Measurements from ENCODE around the gene BMP2K.

Gene BMP2K

DNA sequence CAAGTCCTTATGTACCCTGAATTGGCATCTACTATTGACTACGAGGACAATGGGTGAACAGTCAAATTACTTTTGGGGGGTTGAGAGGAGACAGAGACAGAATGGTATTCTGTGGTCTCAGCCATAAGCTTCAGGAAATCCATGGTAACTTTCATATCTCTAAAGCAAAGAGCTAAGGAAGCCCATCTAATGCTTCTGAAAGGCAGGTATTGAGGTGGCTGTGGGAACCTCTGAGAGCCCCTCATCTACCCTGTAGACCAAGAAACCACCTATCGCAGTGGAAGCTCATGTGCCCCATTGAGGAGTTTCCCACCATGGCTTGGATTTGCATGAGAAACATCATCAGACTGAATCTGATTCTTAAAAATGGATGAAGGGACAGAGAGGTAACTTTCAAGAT lies 23.1 kb upstream of the BMP2K start:
- TF ChIP-seq, protein P1, sequence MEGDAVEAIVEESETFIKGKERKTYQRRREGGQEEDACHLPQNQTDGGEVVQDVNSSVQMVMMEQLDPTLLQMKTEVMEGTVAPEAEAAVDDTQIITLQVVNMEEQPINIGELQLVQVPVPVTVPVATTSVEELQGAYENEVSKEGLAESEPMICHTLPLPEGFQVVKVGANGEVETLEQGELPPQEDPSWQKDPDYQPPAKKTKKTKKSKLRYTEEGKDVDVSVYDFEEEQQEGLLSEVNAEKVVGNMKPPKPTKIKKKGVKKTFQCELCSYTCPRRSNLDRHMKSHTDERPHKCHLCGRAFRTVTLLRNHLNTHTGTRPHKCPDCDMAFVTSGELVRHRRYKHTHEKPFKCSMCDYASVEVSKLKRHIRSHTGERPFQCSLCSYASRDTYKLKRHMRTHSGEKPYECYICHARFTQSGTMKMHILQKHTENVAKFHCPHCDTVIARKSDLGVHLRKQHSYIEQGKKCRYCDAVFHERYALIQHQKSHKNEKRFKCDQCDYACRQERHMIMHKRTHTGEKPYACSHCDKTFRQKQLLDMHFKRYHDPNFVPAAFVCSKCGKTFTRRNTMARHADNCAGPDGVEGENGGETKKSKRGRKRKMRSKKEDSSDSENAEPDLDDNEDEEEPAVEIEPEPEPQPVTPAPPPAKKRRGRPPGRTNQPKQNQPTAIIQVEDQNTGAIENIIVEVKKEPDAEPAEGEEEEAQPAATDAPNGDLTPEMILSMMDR (IDR thresholded peaks at IDR 0.05; ENCODE audit: insufficient read depth, low read depth, low read length, missing control alignments): no peak
- no peak for DNase-seq (ENCODE audit: low read depth)
- H3K4me3 ChIP-seq (ENCODE audit: low read length): no peak overlapping the region

DNA sequence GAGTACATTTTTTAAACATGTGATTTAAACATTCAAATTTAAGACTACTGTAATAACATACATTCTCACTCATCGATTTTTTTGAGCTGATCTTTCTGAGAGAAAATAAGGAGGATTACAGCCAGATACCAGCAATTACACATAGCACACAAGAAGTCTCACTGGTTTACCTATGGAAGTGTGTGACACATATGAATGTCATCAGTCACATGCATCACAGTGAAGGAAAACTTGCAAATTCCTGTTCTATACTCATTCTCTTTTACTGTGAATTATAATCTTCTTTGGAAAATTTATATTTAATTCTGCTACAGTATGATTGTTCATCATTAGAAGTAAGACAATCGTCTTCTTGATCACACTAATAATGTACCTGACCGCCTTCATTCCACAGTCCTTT lies 21.3 kb upstream of the BMP2K start:
- TF ChIP-seq, protein P1 (IDR thresholded peaks at IDR 0.05; ENCODE audit: insufficient read depth, low read depth, low read length, missing control alignments): no peak

DNA sequence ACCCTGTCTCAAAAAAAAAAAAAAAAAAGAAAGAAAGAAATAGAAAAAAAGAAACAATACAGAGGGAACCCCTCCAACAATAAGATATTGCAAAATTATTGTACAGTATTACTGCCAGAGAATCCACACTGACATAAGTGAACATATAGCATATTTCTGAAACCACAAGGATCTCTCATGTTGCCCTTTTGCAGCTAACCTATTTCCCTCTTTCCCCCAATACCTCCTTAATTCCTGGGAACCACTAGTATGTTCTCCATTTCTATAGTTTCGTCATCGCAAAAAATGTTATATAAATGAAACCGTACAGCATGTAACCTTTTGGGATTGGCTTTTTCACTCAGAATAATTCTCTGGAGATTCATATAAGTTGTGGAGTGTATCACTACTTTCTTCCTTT lies 20.0 kb upstream of the BMP2K start:
- TF ChIP-seq, protein P1 (IDR thresholded peaks at IDR 0.05; ENCODE audit: insufficient read depth, low read depth, low read length, missing control alignments): no peak

More for the DNA sequence above, 21.3 kb upstream of the BMP2K start:
- DNase-seq (ENCODE audit: low read depth): peak; percentile 65
- H3K4me3 ChIP-seq (ENCODE audit: low read length): no peak overlapping the region

DNA sequence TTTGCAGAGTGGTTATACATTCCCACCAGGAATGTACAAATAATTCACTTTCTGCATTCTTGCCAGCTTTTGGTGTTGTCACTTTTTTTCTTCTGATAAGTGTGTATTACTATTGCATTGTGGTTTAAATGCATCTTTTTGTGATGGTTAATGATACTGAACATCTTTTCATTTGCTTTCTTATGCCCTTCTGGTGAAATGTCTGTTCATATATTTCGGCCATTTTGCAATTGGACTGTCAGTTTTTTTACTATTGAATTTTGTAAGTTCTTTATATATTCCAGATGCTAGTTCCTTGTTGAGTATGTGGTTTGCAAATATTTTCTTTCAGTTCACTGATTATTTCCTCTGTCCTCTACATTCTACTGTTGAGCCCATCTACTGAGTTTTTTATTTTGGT lies 19.4 kb upstream of the BMP2K start:
- TF ChIP-seq, protein P1 (IDR thresholded peaks at IDR 0.05; ENCODE audit: insufficient read depth, low read depth, low read length, missing control alignments): no peak
- no peak overlapping the region for H3K4me3 ChIP-seq (ENCODE audit: low read length)
- DNase-seq (ENCODE audit: low read depth): no peak

More for the DNA sequence above, 20.0 kb upstream of the BMP2K start:
- no peak for DNase-seq (ENCODE audit: low read depth)
- no peak overlapping the region for H3K4me3 ChIP-seq (ENCODE audit: low read length)

DNA sequence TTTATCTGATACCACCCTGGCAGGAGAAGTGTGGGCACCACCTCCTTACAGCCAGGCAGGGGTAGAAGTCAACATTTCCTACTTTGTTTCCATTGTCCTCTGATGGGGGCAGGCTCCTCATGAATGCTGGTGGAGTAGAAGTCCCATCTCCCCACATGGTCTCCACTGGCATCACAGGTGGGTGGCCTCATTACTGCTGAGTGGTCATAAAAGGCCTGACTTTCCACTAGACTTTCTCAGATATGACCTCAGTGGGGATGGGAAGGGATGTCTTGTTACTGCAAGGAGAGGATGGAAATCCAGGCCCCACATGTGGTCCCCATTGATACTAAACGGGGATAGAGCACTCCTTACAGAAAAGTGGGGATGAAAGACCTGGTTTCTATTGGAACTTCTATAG lies 18.6 kb upstream of the BMP2K start:
- TF ChIP-seq, protein P1 (IDR thresholded peaks at IDR 0.05; ENCODE audit: insufficient read depth, low read depth, low read length, missing control alignments): no peak
- no peak overlapping the region for H3K4me3 ChIP-seq (ENCODE audit: low read length)
- DNase-seq (ENCODE audit: low read depth): no peak

DNA sequence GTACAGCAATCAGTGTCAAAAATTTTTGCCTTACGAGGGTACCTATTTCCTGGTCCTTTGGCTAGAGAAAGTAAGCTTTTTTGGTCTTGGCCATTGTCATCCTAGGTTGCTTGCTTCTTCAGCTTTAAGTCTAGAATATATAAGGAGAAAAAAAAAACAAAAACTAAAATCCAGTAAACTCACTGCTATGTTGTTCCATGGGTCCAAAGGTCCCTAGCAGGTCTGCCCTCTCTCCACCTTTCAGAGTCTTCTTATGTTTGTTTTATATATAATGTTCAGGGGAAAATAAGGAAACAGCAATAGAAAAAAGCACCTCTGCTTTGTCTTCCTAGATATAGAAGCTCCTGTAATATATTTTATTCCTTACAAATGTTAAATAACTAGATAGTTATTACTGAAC lies 18.1 kb upstream of the BMP2K start:
- TF ChIP-seq, protein P1 (IDR thresholded peaks at IDR 0.05; ENCODE audit: insufficient read depth, low read depth, low read length, missing control alignments): no peak
- H3K4me3 ChIP-seq (ENCODE audit: low read length): no peak overlapping the region
- no peak for DNase-seq (ENCODE audit: low read depth)

DNA sequence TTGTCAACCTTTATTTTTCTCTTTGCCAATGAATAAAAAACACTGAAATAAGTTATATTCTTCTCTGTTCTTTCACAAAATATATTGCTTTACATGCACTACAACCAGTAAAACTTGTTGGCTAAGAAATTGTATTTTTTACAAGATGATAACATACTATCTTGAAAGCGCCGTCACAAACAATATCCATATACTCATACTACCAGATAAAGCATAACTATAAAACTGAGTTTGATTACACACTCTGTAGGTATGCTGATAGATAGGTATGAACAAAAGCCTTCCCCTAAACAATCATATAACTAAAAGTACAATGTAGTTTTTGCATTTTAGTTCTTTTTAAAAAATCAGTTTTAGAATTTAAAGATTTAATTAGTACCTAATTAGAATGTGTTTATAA lies 13.6 kb upstream of the BMP2K start:
- no peak for DNase-seq (ENCODE audit: low read depth)
- no peak overlapping the region for H3K4me3 ChIP-seq (ENCODE audit: low read length)
- TF ChIP-seq, protein P1 (IDR thresholded peaks at IDR 0.05; ENCODE audit: insufficient read depth, low read depth, low read length, missing control alignments): no peak
